SK-N-SH (cell line): Measurements from ENCODE around the gene CSTF2T. TPM values are rescaled to one million over a fixed set of nuclear protein-coding genes. Genes with fewer than 3 reads are reported as not detected.

Experiments used
- CTCF ChIA-PET: fragments of 300-600, 350-600 bp; formaldehyde crosslinking; extraction: SDS; loops from one replicate; lab custom pipeline; 2021; lab: Yijun Ruan, JAX
- POLR2A ChIA-PET: fragments of 350-600 bp; sonication (Branson Sonifier 250); formaldehyde crosslinking; extraction: SDS; loops from one replicate; lab custom pipeline; 2020; ENCODE audit warnings: antibody characterized with exemption, inconsistent platforms; lab: Yijun Ruan, JAX
- DNase-seq: peaks from one replicate; pipeline ENCODE4 v3.0.0; 2012
- H2AFZ ChIP-seq: fragments of 200-600 bp; sonication (generic); 2 replicates; pipeline ENCODE4 v1.8.1; 2016; ENCODE audit warnings: antibody characterized with exemption, mild to moderate bottlenecking, low read depth
- H3F3A ChIP-seq: fragments of 200-600 bp; sonication (generic); replicated peaks from 2 replicates; pipeline ENCODE3; 2016; ENCODE audit warnings: antibody characterized with exemption, mild to moderate bottlenecking; ENCODE audit not compliant: insufficient read depth
- H3K27ac ChIP-seq, 2 experiments: fragments of 200-500 bp in 1 of 2; fragments of 200-600 bp in 1 of 2; sonication (Bioruptor generic) in 1 of 2; sonication (generic), shearing (Covaris generic) in 1 of 2; 2 replicates each; pipeline versions ENCODE4 v1.5.1 to v1.6.1; 2014 to 2016; ENCODE audit warnings: low read depth in 2 of 2, inconsistent platforms in 1 of 2, low read length in 1 of 2, mild to moderate bottlenecking in 1 of 2, mixed read lengths in 1 of 2
- H3K27me3 ChIP-seq: fragments of 200-600 bp; sonication (generic), shearing (Covaris generic); 2 replicates; pipeline ENCODE4 v1.6.1; 2016; ENCODE audit warnings: mixed run types; ENCODE audit not compliant: insufficient read depth
- H3K36me3 ChIP-seq, 2 experiments: fragments of 200-500 bp in 1 of 2; fragments of 200-600 bp in 1 of 2; sonication (Bioruptor generic) in 1 of 2; sonication (generic) in 1 of 2; replicated peaks in 1 of 2; 2 replicates each; pipeline versions ENCODE3 to v1.5.1; 2014 to 2016; ENCODE audit warnings: low read length in 1 of 2, mild to moderate bottlenecking in 1 of 2; ENCODE audit not compliant: insufficient read depth in 2 of 2, control insufficient read depth in 1 of 2
- H3K4me1 ChIP-seq, 2 experiments: fragments of 200-500 bp in 1 of 2; fragments of 200-600 bp in 1 of 2; sonication (Bioruptor generic) in 1 of 2; sonication (generic), shearing (Covaris generic) in 1 of 2; 2 replicates each; pipeline versions ENCODE4 v1.5.1 to v1.6.1; 2014 to 2016; ENCODE audit warnings: low read depth in 1 of 2, low read length in 1 of 2, mixed run types in 1 of 2; ENCODE audit not compliant: insufficient read depth in 2 of 2, control insufficient read depth in 1 of 2
- H3K4me2 ChIP-seq: fragments of 200-600 bp; sonication (generic), shearing (Covaris generic); 2 replicates; pipeline ENCODE4 v1.6.1; 2017; ENCODE audit warnings: mixed run types
- H3K4me3 ChIP-seq, 2 experiments: fragments of 200-500 bp in 1 of 2; fragments of 200-600 bp in 1 of 2; sonication (Bioruptor generic) in 1 of 2; sonication (generic), shearing (Covaris generic) in 1 of 2; 2 replicates each; pipeline versions ENCODE4 v1.5.1 to v1.8.1; 2014 to 2016; ENCODE audit warnings: low read depth in 2 of 2, inconsistent platforms in 1 of 2, low read length in 1 of 2, mild to moderate bottlenecking in 1 of 2, mixed read lengths in 1 of 2, moderate library complexity in 1 of 2
- H3K79me2 ChIP-seq: fragments of 200-600 bp; sonication (generic); 2 replicates; pipeline ENCODE4 v1.8.1; 2017; ENCODE audit warnings: mild to moderate bottlenecking; ENCODE audit not compliant: insufficient read depth
- H3K9ac ChIP-seq: fragments of 200-600 bp; sonication (generic); 2 replicates; pipeline ENCODE4 v1.6.1; 2017; ENCODE audit warnings: mixed run types
- H3K9me2 ChIP-seq: fragments of 200-600 bp; sonication (generic); 2 replicates; pipeline ENCODE4 v1.6.1; 2017; ENCODE audit warnings: mixed run types
- H3K9me3 ChIP-seq: fragments of 200-600 bp; sonication (generic); 2 replicates; pipeline ENCODE4 v1.6.1; 2017; ENCODE audit warnings: mixed run types, mild to moderate bottlenecking, moderate library complexity
- H4K20me1 ChIP-seq: fragments of 200-600 bp; sonication (generic); 2 replicates; pipeline ENCODE4 v1.6.1; 2017; ENCODE audit warnings: mild to moderate bottlenecking, mixed run types; ENCODE audit not compliant: insufficient read depth
- CHD2 ChIP-seq: fragments of 150-350 bp; IDR thresholded peaks from 2 replicates; pipeline ENCODE4 v1.6.1; 2018; ENCODE audit warnings: low read length; ENCODE audit not compliant: partially characterized antibody
- EP300 ChIP-seq, 2 experiments: IDR thresholded peaks; 2 replicates each; pipeline versions ENCODE4 v1.4.0 to v1.6.1; 2012; ENCODE audit warnings: borderline replicate concordance in 1 of 2, low read depth in 1 of 2, low read length in 1 of 2
- FOSL2 ChIP-seq: IDR thresholded peaks from 2 replicates; pipeline ENCODE4 v1.4.0; 2012; ENCODE audit warnings: low read depth, mild to moderate bottlenecking, moderate library complexity, borderline replicate concordance
- FOXM1 ChIP-seq: IDR thresholded peaks from 2 replicates; pipeline ENCODE4 v1.4.0; 2012; ENCODE audit warnings: low read depth, mild to moderate bottlenecking
- JUND ChIP-seq: IDR thresholded peaks from 2 replicates; pipeline ENCODE4 v1.4.0; 2012
- MEF2A ChIP-seq: IDR thresholded peaks from 2 replicates; pipeline ENCODE4 v1.4.0; 2012; ENCODE audit warnings: low read depth, borderline replicate concordance
- MXI1 ChIP-seq: IDR thresholded peaks from 2 replicates; pipeline ENCODE4 v1.6.1; 2012; ENCODE audit warnings: mild to moderate bottlenecking, low read depth, low read length, improper control_type of control experiment
- NFIC ChIP-seq: IDR thresholded peaks from 2 replicates; pipeline ENCODE4 v1.4.0; 2012; ENCODE audit warnings: borderline replicate concordance
- RCOR1 ChIP-seq: fragments of 150-350 bp; IDR thresholded peaks from 2 replicates; pipeline ENCODE4 v1.6.1; 2017; ENCODE audit warnings: antibody characterized with exemption, low read length
- RXRA ChIP-seq: IDR thresholded peaks from 2 replicates; pipeline ENCODE4 v1.4.0; 2012; ENCODE audit warnings: low read depth, mild to moderate bottlenecking, borderline replicate concordance
- SIN3A ChIP-seq: IDR thresholded peaks from 2 replicates; pipeline ENCODE4 v1.6.1; 2012; ENCODE audit warnings: low read depth, mild to moderate bottlenecking, low read length, moderate library complexity, borderline replicate concordance
- TCF12 ChIP-seq: IDR thresholded peaks from 2 replicates; pipeline ENCODE4 v1.4.0; 2012
- TEAD4 ChIP-seq: IDR thresholded peaks from 2 replicates; pipeline ENCODE4 v1.4.0; 2012; ENCODE audit warnings: mild to moderate bottlenecking, borderline replicate concordance; ENCODE audit not compliant: insufficient read depth
- ZBTB33 ChIP-seq: IDR thresholded peaks from 2 replicates; pipeline ENCODE4 v1.4.0; 2012; ENCODE audit warnings: low read depth, borderline replicate concordance
- polyA plus RNA-seq, 3 experiments: library from polyadenylated mRNA; depleted of rRNA; stranded (reverse); fragments of >200 nt; gene quantifications; 2 replicates each; pipeline ENCODE4 v1.2.3, GENCODE V29; 2012
- TF ChIP-seq, protein P1 (sequence below): IDR thresholded peaks from 2 replicates; pipeline ENCODE4 v1.6.1; 2012; ENCODE audit warnings: mild to moderate bottlenecking, low read depth, low read length, moderate library complexity
- TF ChIP-seq, protein P2 (sequence below): IDR thresholded peaks from 2 replicates; pipeline ENCODE4; 2012

The CSTF2T gene
- polyA plus RNA-seq, 1 of the 3 experiments (the other 2 are of a cell fraction), result 4.3 TPM

- TF ChIP-seq EP300 (IDR thresholded peaks at IDR 0.05; ENCODE audit: borderline replicate concordance in 1 of 2, low read depth in 1 of 2, low read length in 1 of 2), result peak; percentile 71 to 84; a peak in 3 of 4 replicates
- TF ChIP-seq RXRA, result no peak
- no peak for TF ChIP-seq CHD2
- peak; percentile 77; the same call in 1 of the 2 replicates for TF ChIP-seq FOXM1
- peak; percentile 61; the same call in 1 of the 2 replicates for TF ChIP-seq TEAD4
- TF ChIP-seq, protein P1, sequence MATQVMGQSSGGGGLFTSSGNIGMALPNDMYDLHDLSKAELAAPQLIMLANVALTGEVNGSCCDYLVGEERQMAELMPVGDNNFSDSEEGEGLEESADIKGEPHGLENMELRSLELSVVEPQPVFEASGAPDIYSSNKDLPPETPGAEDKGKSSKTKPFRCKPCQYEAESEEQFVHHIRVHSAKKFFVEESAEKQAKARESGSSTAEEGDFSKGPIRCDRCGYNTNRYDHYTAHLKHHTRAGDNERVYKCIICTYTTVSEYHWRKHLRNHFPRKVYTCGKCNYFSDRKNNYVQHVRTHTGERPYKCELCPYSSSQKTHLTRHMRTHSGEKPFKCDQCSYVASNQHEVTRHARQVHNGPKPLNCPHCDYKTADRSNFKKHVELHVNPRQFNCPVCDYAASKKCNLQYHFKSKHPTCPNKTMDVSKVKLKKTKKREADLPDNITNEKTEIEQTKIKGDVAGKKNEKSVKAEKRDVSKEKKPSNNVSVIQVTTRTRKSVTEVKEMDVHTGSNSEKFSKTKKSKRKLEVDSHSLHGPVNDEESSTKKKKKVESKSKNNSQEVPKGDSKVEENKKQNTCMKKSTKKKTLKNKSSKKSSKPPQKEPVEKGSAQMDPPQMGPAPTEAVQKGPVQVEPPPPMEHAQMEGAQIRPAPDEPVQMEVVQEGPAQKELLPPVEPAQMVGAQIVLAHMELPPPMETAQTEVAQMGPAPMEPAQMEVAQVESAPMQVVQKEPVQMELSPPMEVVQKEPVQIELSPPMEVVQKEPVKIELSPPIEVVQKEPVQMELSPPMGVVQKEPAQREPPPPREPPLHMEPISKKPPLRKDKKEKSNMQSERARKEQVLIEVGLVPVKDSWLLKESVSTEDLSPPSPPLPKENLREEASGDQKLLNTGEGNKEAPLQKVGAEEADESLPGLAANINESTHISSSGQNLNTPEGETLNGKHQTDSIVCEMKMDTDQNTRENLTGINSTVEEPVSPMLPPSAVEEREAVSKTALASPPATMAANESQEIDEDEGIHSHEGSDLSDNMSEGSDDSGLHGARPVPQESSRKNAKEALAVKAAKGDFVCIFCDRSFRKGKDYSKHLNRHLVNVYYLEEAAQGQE, result no peak
- no peak for TF ChIP-seq FOSL2
- peak; percentile 24; the same call in 1 of the 2 replicates for TF ChIP-seq MEF2A
- no peak for TF ChIP-seq ZBTB33
- TF ChIP-seq NFIC, result peak; percentile 78
These were observed 44.5 kb downstream of the CSTF2T start (continued) for GRCh38 chr10:51654918-51655317.

- H4K20me1 ChIP-seq, result no peaks in the 10 kb centered on the region
- H2AFZ ChIP-seq, result no peak overlapping the region
- H3K79me2 ChIP-seq, result no peaks in the 10 kb centered on the region
- CTCF ChIA-PET, result no interaction called here
- no peaks in the 10 kb centered on the region for H3K36me3 ChIP-seq
- no peaks in the 10 kb centered on the region; the same call in 1 of the 2 replicates for H3K9me3 ChIP-seq
- peaks cover 7% of the 10 kb centered on the region for H3F3A ChIP-seq
- H3K27me3 ChIP-seq, result no peaks in the 10 kb centered on the region
- H3K9ac ChIP-seq, result no peak overlapping the region
- TF ChIP-seq TEAD4, result peak; percentile 51; the same call in 1 of the 2 replicates
- no peak for TF ChIP-seq RXRA
- peak; percentile 79 for TF ChIP-seq TCF12
- TF ChIP-seq SIN3A, result no peak
- no peak for TF ChIP-seq RCOR1
- TF ChIP-seq, protein P2, sequence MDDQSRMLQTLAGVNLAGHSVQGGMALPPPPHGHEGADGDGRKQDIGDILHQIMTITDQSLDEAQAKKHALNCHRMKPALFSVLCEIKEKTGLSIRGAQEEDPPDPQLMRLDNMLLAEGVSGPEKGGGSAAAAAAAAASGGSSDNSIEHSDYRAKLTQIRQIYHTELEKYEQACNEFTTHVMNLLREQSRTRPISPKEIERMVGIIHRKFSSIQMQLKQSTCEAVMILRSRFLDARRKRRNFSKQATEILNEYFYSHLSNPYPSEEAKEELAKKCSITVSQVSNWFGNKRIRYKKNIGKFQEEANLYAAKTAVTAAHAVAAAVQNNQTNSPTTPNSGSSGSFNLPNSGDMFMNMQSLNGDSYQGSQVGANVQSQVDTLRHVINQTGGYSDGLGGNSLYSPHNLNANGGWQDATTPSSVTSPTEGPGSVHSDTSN, result peak; percentile 49
- TF ChIP-seq CHD2, result no peak
- TF ChIP-seq MXI1, result no peak
- peak; percentile 47 to 48; a peak in 2 of 4 replicates for TF ChIP-seq EP300 (IDR thresholded peaks at IDR 0.05; ENCODE audit: borderline replicate concordance in 1 of 2, low read depth in 1 of 2, low read length in 1 of 2)
- TF ChIP-seq MEF2A, result peak; percentile 67; the same call in 1 of the 2 replicates
- TF ChIP-seq JUND, result peak; percentile 18; the same call in 1 of the 2 replicates
- peak; percentile 71 for TF ChIP-seq NFIC
- H3K4me2 ChIP-seq, result peak overlapping the region; percentile 48; the same call in 1 of the 2 replicates
- peaks cover 5 to 12% of the 10 kb centered on the region in 2 experiments for H3K4me1 ChIP-seq
- no peak overlapping the region for H3K4me3 ChIP-seq
- peak overlapping the region; percentile 56 to 58; a peak in 3 of 4 replicates for H3K27ac ChIP-seq
- POLR2A ChIA-PET, result no interaction called here
- DNase-seq, result no peak
- no peaks in the 10 kb centered on the region for H3K9me2 ChIP-seq
These were observed 46.4 kb downstream of the CSTF2T start for GRCh38 chr10:51653025-51653424.
